ENCODE measurements around the gene RBM10.
A peak's percentile ranks its signal among the peaks of the same experiment; 100 is the strongest.

Gene RBM10

DNA sequence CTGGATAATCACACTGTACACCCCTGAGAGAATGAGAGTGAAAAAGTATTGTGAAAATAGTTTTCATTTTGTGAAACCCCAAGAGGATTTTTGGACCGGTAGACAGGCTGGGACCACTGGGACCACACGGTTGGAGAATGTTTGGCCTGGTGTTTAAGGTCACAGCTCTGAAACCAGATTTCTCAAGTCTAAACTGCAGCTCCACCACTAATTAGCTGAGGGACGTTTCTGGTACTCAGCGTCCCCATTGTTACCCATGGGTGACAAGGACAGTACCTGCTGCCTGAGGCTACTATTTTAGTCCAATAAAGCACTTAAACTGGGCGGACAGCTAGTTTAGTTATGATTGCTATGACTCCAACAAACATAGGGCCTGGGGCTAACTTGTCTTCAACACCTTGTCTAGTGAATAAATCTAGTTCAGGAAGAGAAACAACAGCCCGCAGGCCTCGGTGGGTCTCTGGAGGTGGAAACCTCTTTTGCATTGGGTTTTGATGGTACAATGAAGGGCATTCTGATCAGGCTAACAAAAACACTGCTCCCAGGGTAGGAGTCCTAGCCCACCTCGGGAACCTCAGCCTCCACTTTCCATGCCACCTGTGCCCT, 87.3 kb downstream of the RBM10 start:
- no peak for DNase-seq (ENCODE audit: extremely low read depth in 1 of 2, low read depth in 1 of 2)

- DNase-seq (ENCODE audit: extremely low read depth in 1 of 2, low read depth in 1 of 2): peak; percentile 25 to 53
Measured at GRCh38 chrX:47232803-47233332, 87.8 kb downstream of the RBM10 start, which contains the start of gene USP11. Gene USP11 (plus strand): TSS chrX:47233009. CDS start chrX:47233044, 35 bp downstream.

DNA sequence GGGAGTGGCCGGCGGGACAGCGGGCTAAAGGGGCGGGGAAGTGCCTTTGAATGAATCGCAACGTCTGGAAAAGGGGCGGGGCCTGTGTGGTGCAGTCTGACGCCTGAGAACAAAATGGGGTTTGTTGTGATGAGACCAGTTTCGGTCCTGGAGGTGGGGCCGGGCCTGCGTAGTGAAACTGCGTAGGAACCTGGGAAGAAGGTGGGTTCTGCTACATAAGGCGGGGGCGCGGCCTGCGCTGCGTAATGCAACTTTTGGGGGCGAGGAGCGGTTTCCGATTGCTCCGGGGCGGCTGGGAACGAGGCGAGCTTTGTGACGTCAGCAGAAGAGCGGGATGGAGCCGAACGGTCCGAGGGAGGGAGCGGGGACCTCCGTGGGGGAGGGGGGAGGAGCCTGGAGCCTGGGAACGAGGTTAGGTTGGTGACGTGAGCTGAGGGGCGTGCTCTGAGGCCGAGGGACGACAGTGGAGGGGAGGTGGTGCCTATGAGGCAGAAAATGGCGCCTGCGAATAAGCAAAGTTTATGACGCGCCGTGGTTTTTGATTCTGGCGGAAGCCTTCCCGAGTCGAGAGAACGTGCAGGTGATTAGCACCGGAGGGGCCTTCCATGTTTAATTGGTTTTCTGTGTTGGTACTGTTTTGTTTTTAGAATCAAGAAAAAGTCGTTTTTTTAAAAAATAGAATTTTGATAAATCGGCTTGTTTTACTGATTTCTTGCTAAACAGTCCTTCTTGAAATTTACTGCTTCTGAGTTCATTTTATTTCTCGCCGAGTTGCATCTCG, 88.5 kb downstream of the RBM10 start:
- peak; percentile 83 to 91 for DNase-seq (ENCODE audit: extremely low read depth in 1 of 2, low read depth in 1 of 2)

GRCh38 chrX:47234583-47234982, 89.6 kb downstream of the RBM10 start:
- no peak for DNase-seq (ENCODE audit: extremely low read depth in 1 of 2, low read depth in 1 of 2)

DNA sequence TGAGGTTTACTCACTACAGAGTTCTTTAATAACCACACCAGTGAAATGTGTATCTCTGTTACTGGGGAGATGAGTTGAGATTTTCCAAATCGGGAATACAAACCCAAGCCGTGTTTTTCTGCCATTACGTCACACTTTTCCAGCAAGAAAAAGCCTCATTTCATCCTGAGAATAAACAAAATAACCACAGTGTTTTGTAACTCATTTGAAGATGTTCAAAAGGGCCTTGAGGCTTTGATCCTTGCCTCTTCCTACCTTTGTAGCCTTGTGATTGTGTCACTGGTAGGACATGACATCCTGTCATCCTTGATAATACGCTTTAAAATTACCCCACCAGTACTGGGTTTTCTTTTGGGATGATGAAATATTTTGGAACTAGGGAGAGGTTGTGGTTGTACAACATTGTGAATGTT, 90.7 kb downstream of the RBM10 start:
- no peak for DNase-seq (ENCODE audit: extremely low read depth in 1 of 2, low read depth in 1 of 2)

All from stimulated activated CD8-positive, alpha-beta memory T cell treated with anti-CD3 and anti-CD28 coated beads, Interleukin-7, amount 100 ng/mL, for 48 hours (primary cell).